Esophagus mucosa (tissue), 1 donor: ENCODE results near the gene LEMD3. TPM values are rescaled to one million over a fixed set of nuclear protein-coding genes. Genes with fewer than 3 reads are reported as not detected.
"Not testable (repeated sequence)": the region's sequence is repeated elsewhere in the genome, so short reads cannot be mapped to it uniquely, and the experiment has no call there.

Experiments used
- ATAC-seq: fragments of 200-7000 bp; cut with Tn5 transposase; one replicate; pipeline ENCODE4 v1.9.1; 2020
- total RNA-seq: library from RNA; stranded (reverse); gene quantifications from one replicate; pipeline ENCODE4 v1.2.4, GENCODE V29; 2023
- donor health status: DM: yes; HTN: yes; CAD: no.

The LEMD3 gene
- total RNA-seq, 1 donor from 2014 or later: 14.1 TPM

GRCh38 chr12:65279369-65280112 is 110.2 kb downstream of the LEMD3 start:
- peak; percentile 39 for ATAC-seq

GRCh38 chr12:65280306-65280705 is 110.9 kb downstream of the LEMD3 start:
- no peak for ATAC-seq

GRCh38 chr12:65282840-65283239 is 113.5 kb downstream of the LEMD3 start:
- ATAC-seq: no peak

- ATAC-seq: not testable (repeated sequence)
These were observed 116.1 kb downstream of the LEMD3 start for GRCh38 chr12:65285532-65285931.

GRCh38 chr12:65287426-65287825 is 118.0 kb downstream of the LEMD3 start:
- ATAC-seq: no peak

- no peak for ATAC-seq
These were observed 122.9 kb downstream of the LEMD3 start for GRCh38 chr12:65292241-65292640.

- no peak for ATAC-seq
These were observed 124.4 kb downstream of the LEMD3 start for GRCh38 chr12:65293735-65294134.

- no peak for ATAC-seq
These were observed 125.4 kb downstream of the LEMD3 start for GRCh38 chr12:65294641-65295262.

- no peak for ATAC-seq
These were observed 127.3 kb downstream of the LEMD3 start for GRCh38 chr12:65296508-65297265.

Other genes with a start within 250 kb of the LEMD3 start
- gene WIF1, start 48.3 kb upstream of the LEMD3 start, total RNA-seq: 0.20 TPM
- gene MSRB3, start 109.1 kb downstream of the LEMD3 start, total RNA-seq: 3.6 TPM